Loucy (cell line): Measurements from ENCODE around the gene FETUB.

ENCODE experiments used
- H2AFZ ChIP-seq: fragments of 200-600 bp; sonication (generic); 2 replicates; pipeline ENCODE4 v1.6.0; 2016; ENCODE audit warnings: antibody characterized with exemption, mild to moderate bottlenecking, low read length, moderate library complexity
- H3F3A ChIP-seq: fragments of 200-600 bp; 2 replicates; pipeline ENCODE4 v1.6.0; 2016; ENCODE audit warnings: antibody characterized with exemption, low read depth, mild to moderate bottlenecking
- H3K27me3 ChIP-seq: fragments of 200-600 bp; sonication (generic); 2 replicates; pipeline ENCODE4 v1.6.1; 2014; ENCODE audit warnings: low read length, mild to moderate bottlenecking; ENCODE audit not compliant: insufficient read depth, poor library complexity, severe bottlenecking
- H3K36me3 ChIP-seq: fragments of 200-600 bp; sonication (generic); 2 replicates; pipeline ENCODE4 v1.6.1; 2016; ENCODE audit warnings: low read length; ENCODE audit not compliant: insufficient read depth
- H3K4me1 ChIP-seq: fragments of 200-600 bp; sonication (generic); 2 replicates; pipeline ENCODE4 v1.5.1; 2014; ENCODE audit warnings: low read length, mild to moderate bottlenecking; ENCODE audit not compliant: insufficient read depth, poor library complexity, severe bottlenecking
- H3K4me2 ChIP-seq: fragments of 200-600 bp; sonication (generic); 2 replicates; pipeline ENCODE4 v1.6.0; 2014; ENCODE audit warnings: antibody characterized with exemption, low read length, low read depth, mild to moderate bottlenecking; ENCODE audit not compliant: poor library complexity, severe bottlenecking
- H3K4me3 ChIP-seq: fragments of 200-600 bp; sonication (generic); 2 replicates; pipeline ENCODE4 v1.5.1; 2014; ENCODE audit warnings: low read length, mild to moderate bottlenecking, mixed read lengths; ENCODE audit not compliant: poor library complexity, severe bottlenecking
- H3K79me2 ChIP-seq: fragments of 200-600 bp; sonication (generic); 2 replicates; pipeline ENCODE4 v1.6.1; 2014; ENCODE audit warnings: low read length; ENCODE audit not compliant: insufficient read depth
- H3K9ac ChIP-seq: fragments of 200-600 bp; sonication (generic); 2 replicates; pipeline ENCODE4 v1.6.0; 2014; ENCODE audit warnings: mild to moderate bottlenecking, low read depth, low read length, moderate library complexity; ENCODE audit not compliant: poor library complexity, severe bottlenecking
- H3K9me2 ChIP-seq: fragments of 200-600 bp; sonication (generic); replicated peaks from 2 replicates; pipeline ENCODE4 v1.6.1; 2016; ENCODE audit warnings: low read depth, low read length, mixed read lengths
- H3K9me3 ChIP-seq: fragments of 200-600 bp; sonication (generic); 2 replicates; pipeline ENCODE4 v1.6.1; 2014; ENCODE audit warnings: mild to moderate bottlenecking, antibody characterized with exemption, low read length, low read depth; ENCODE audit not compliant: insufficient read depth
- H4K20me1 ChIP-seq: fragments of 200-600 bp; sonication (generic); 2 replicates; pipeline ENCODE4 v1.6.0; 2014; ENCODE audit warnings: antibody characterized with exemption, low read length, mild to moderate bottlenecking; ENCODE audit not compliant: insufficient read depth, poor library complexity, severe bottlenecking
- EZH2phosphoT487 ChIP-seq: fragments of 200-600 bp; IDR thresholded peaks from 2 replicates; pipeline ENCODE4 v1.6.1; 2018; ENCODE audit warnings: antibody characterized with exemption, mild to moderate bottlenecking, moderate library complexity, borderline replicate concordance
- TF ChIP-seq, protein P1 (sequence below): fragments of 200-600 bp; sonication (generic); conservative IDR thresholded peaks from 2 replicates; pipeline ENCODE4 v1.5.1; 2014; ENCODE audit warnings: mild to moderate bottlenecking, antibody characterized with exemption, low read length

The FETUB gene

DNA sequence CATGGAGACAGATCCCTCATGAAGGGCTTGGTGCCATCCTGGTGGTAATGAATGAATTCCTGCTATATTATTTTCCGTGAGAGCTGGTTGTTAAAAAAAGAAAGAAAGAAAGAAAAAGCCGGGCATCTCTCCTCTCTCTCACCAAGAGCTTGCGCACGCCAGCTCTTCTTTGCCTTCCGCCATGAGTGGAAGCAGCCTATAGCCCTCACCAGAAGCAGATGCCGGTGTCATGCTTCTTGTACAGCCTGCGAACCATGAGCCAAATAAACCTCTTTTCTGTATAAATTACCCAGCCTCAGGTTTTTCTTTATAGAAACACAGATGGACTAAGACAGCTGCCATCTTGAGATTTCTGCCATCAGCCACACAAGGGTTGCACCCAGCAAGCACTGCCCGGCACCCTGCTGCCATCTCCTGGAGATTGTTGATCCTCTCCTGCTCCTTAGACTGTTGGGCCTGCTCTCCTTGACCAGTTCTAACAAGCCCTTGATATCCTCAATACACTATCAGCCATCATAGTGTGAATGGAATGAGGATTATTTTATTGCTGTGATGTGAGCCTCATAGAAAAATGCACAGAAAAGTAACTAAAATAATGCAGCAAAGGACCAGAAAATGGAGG lies 30.8 kb upstream of the FETUB start:
- Histone ChIP-seq H3K9ac (no peak overlapping the region), H3K36me3 (no peaks in the 10 kb centered on the region), H3K9me3 (no peaks in the 10 kb centered on the region), H3K9me2 (no peaks in the 10 kb centered on the region), H3K4me1 (peaks cover 3% of the 10 kb centered on the region), H3K27me3 (no peaks in the 10 kb centered on the region), H2AFZ (peak overlapping the region; percentile 40; the same call in 1 of the 2 replicates), H3K4me3 (no peak overlapping the region), H3K79me2 (no peaks in the 10 kb centered on the region), H3K4me2 (no peak overlapping the region), H3F3A (no peaks in the 10 kb centered on the region), H4K20me1 (no peaks in the 10 kb centered on the region)
- TF ChIP-seq, protein P1, sequence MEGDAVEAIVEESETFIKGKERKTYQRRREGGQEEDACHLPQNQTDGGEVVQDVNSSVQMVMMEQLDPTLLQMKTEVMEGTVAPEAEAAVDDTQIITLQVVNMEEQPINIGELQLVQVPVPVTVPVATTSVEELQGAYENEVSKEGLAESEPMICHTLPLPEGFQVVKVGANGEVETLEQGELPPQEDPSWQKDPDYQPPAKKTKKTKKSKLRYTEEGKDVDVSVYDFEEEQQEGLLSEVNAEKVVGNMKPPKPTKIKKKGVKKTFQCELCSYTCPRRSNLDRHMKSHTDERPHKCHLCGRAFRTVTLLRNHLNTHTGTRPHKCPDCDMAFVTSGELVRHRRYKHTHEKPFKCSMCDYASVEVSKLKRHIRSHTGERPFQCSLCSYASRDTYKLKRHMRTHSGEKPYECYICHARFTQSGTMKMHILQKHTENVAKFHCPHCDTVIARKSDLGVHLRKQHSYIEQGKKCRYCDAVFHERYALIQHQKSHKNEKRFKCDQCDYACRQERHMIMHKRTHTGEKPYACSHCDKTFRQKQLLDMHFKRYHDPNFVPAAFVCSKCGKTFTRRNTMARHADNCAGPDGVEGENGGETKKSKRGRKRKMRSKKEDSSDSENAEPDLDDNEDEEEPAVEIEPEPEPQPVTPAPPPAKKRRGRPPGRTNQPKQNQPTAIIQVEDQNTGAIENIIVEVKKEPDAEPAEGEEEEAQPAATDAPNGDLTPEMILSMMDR, result peak; percentile 54
- no peak for TF ChIP-seq EZH2phosphoT487

DNA sequence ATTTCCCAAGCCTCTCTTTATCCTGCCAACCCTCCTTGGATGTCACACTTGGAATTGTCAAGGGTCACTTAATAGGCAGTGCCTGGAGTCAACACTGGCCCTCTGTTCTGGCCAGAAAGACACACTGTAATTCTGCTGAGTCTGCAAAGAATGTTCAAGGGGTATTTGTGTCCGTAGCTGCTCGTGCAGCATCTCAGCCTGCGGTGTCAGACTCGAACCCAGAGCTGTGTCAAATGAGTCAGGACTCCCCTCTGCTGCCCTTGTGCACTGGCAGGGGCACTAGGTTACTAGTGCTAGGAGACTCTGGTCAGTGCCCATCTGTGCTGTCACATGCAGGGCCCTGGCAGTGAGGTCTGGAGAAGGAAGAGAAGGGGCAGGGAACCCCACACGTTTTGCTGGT lies 28.1 kb upstream of the FETUB start:
- Histone ChIP-seq H3K9me2 (no peaks in the 10 kb centered on the region), H3K4me1 (peaks cover 8% of the 10 kb centered on the region), H3K79me2 (no peaks in the 10 kb centered on the region), H3K36me3 (no peaks in the 10 kb centered on the region), H3K4me2 (no peak overlapping the region), H3K27me3 (no peaks in the 10 kb centered on the region), H3F3A (no peaks in the 10 kb centered on the region), H3K9me3 (no peaks in the 10 kb centered on the region), H2AFZ (no peak overlapping the region), H4K20me1 (no peaks in the 10 kb centered on the region), H3K9ac (no peak overlapping the region), H3K4me3 (no peak overlapping the region)
- TF ChIP-seq EZH2phosphoT487, result no peak
- TF ChIP-seq, protein P1, result no peak

DNA sequence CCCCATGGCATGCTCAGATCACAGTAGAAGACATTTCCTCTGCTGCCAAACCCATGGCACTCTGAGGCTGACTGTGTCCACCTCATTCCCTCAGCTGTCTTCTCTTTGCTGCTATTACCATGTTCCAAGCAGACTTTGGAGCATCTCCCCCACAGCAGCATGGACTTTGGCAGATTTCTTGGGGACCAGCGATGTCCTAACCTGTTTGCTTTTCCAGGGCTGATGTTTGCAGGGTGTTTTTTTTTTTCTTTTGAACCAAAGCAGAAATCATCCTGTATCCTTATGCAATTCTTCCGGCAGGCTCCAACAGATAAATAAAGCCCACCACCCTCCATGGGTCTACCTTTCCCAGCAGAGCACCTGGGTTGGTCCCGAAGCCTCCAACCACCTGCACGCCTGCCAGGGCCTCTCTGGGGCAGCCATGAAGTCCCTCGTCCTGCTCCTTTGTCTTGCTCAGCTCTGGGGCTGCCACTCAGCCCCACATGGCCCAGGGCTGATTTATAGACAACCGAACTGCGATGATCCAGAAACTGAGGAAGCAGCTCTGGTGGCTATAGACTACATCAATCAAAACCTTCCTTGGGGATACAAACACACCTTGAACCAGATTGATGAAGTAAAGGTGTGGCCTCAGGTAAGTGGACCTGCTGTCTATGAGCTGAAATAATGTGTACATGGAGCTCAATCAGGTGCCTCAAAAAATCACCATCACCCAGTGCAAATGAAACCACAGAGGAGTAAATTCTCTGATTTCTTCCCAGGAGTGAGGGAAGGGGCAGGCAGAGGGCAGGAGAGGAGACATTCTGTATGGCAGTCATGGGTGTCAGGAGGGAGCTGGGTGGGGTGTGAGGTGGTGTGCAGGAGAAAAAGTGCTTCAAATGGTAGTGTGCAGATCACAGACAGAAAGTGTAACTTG lies 27.2 kb upstream of the FETUB start, which contains the start of gene AHSG:
TSS of gene AHSG (plus strand) at position 340 of the 916 bp plus-strand sequence. CDS start at position 422, 82 bp downstream.
- Histone ChIP-seq H3K36me3 (no peaks in the 10 kb centered on the region), H3K9ac (no peak within 1 kb of the TSS), H3K9me3 (no peaks in the 10 kb centered on the region), H3F3A (no peaks in the 10 kb centered on the region), H3K4me3 (no peak within 1 kb of the TSS), H3K79me2 (no peaks in the 10 kb centered on the region), H3K27me3 (no peaks in the 10 kb centered on the region), H3K9me2 (no peaks in the 10 kb centered on the region), H3K4me1 (peaks cover 8% of the 10 kb centered on the region), H3K4me2 (no peak within 1 kb of the TSS), H4K20me1 (no peaks in the 10 kb centered on the region), H2AFZ (no peak within 1 kb of the TSS)
- no peak for TF ChIP-seq EZH2phosphoT487
- TF ChIP-seq, protein P1, result no peak
